ENCODE results near the gene PKM.
A peak's percentile ranks its signal among the peaks of the same experiment; 100 is the strongest.

Gene PKM

DNA sequence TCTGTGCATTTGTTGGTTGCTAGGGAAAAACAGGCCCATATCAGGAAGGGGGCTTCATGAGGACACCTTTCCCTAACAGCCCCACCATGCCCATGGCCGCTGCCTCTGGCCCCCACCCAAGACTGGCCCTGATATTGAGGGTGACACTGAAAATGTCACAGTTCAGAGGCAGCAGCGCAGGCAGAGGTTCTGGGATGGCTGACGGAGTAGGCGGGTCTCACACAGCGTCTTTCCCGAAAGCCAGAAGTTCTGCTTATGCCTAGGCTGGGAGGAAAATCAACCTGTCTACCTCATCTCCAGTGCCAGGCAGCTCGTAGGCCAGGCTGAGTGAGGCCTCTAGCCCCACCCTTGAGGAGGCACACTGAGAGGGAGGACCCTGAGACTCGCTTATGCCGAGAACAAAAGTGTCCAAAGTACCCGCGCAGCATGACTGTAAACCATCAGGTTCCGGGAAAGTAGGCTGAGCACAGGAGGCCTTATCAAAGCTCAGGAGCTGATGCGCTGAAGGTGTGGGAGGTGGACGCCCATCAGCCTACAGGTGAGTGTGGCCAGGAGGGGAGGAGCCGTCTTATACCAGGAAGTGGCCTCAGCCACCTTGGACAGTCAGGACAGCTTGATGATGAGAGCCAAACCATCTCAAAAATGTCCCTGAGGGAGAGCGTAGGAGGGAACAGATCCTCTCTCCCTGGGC lies 60.9 kb downstream of the PKM start:
- Mint-ChIP-seq H3K36me3 (ENCODE audit: low read depth) (no peaks in the 10 kb centered on the region), H3K4me3 (no peak overlapping the region), H3K27me3 (peaks cover 6% of the 10 kb centered on the region), H3K9me3 (no peaks in the 10 kb centered on the region), H3K27ac (no peak overlapping the region), H3K4me1 (peaks cover 1% of the 10 kb centered on the region)
- ATAC-seq (no peak), DNase-seq (no peak)

- Mint-ChIP-seq H3K27me3 (peaks cover 3% of the 10 kb centered on the region), H3K36me3 (ENCODE audit: low read depth) (no peaks in the 10 kb centered on the region), H3K4me3 (no peak overlapping the region), H3K27ac (no peak overlapping the region), H3K9me3 (no peaks in the 10 kb centered on the region), H3K4me1 (peaks cover 1% of the 10 kb centered on the region)
- ATAC-seq (no peak), DNase-seq (no peak)
These were observed 61.6 kb downstream of the PKM start for GRCh38 chr15:72169236-72169920.

GRCh38 chr15:72168808-72169190 lies 62.2 kb downstream of the PKM start:
- DNase-seq (no peak), ATAC-seq (no peak)
- Mint-ChIP-seq H3K9me3 (no peaks in the 10 kb centered on the region), H3K4me3 (no peak overlapping the region), H3K27ac (no peak overlapping the region), H3K4me1 (peaks cover 1% of the 10 kb centered on the region), H3K36me3 (ENCODE audit: low read depth) (no peaks in the 10 kb centered on the region), H3K27me3 (peaks cover under 1% of the 10 kb centered on the region)

GRCh38 chr15:72168131-72168807 lies 62.7 kb downstream of the PKM start:
- H3K4me1 Mint-ChIP-seq: peaks cover 1% of the 10 kb centered on the region
- H3K4me3 Mint-ChIP-seq: no peak overlapping the region
- DNase-seq (no peak), ATAC-seq (peak; percentile 47)
- no peak overlapping the region for H3K27ac Mint-ChIP-seq
- H3K36me3 Mint-ChIP-seq (ENCODE audit: low read depth): no peaks in the 10 kb centered on the region
- no peaks in the 10 kb centered on the region for H3K27me3 Mint-ChIP-seq
- H3K9me3 Mint-ChIP-seq: no peaks in the 10 kb centered on the region

- H3K36me3 Mint-ChIP-seq (ENCODE audit: low read depth): no peaks in the 10 kb centered on the region
- no peak for ATAC-seq
- H3K4me3 Mint-ChIP-seq: no peak overlapping the region
These were observed 63.5 kb downstream of the PKM start for GRCh38 chr15:72167445-72167844.

GRCh38 chr15:72166716-72167417 lies 64.1 kb downstream of the PKM start:
- DNase-seq (no peak), ATAC-seq (no peak)
- no peaks in the 10 kb centered on the region for H3K36me3 Mint-ChIP-seq (ENCODE audit: low read depth)
- H3K4me3 Mint-ChIP-seq: no peak overlapping the region
- H3K27ac Mint-ChIP-seq: no peak overlapping the region
- H3K27me3 Mint-ChIP-seq: no peaks in the 10 kb centered on the region
- no peaks in the 10 kb centered on the region for H3K9me3 Mint-ChIP-seq
- peaks cover 1% of the 10 kb centered on the region for H3K4me1 Mint-ChIP-seq

More at GRCh38 chr15:72167445-72167844, 63.5 kb downstream of the PKM start:
- no peaks in the 10 kb centered on the region for H3K27me3 Mint-ChIP-seq
- no peaks in the 10 kb centered on the region for H3K9me3 Mint-ChIP-seq
- peaks cover 1% of the 10 kb centered on the region for H3K4me1 Mint-ChIP-seq
- H3K27ac Mint-ChIP-seq: no peak overlapping the region
- no peak for DNase-seq

DNA sequence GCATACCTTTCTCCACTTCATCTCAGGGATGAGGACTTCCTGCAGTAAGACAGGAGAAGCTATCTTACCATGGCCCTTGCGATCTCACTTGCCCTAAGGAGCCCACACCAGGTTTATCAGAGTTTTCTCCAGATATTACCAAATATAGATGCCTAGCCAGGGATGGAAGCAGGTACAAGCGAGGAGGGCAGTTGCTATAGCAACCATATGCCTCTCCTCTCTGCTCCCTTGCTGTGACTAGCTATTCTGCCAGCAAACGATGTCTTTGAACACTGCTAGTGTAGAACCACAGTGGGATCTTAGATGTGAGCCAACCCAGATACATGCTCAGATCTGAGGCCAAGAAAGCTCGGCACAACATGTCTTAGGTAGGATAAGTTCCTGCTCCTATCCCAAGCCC lies 67.3 kb downstream of the PKM start:
- DNase-seq: no peak
- H3K36me3 Mint-ChIP-seq (ENCODE audit: low read depth): no peaks in the 10 kb centered on the region
- no peak for ATAC-seq
- no peak overlapping the region for H3K4me3 Mint-ChIP-seq
- H3K27ac Mint-ChIP-seq: no peak overlapping the region
- H3K9me3 Mint-ChIP-seq: no peaks in the 10 kb centered on the region
- H3K4me1 Mint-ChIP-seq: no peaks in the 10 kb centered on the region
- H3K27me3 Mint-ChIP-seq: no peaks in the 10 kb centered on the region

DNA sequence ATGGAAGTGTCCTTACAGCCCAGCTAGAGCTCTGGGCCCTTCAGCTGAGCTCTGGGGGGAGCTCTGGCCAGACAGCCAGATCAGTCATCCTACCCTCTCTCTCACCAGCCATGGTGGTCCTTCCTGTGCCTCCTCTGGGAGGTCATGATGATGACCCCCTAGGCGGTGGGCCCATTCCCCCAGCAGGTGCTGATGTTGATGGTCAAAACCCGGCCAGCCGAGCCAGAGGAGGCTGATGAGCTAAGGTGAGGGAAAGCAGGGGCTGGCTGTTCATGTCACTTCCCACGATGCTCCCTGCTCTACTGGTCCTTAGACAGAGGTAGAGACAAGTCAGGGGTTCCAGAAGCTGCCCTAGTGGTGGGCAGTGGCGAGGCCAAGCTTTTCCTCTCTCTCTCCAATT lies 68.4 kb downstream of the PKM start:
- Mint-ChIP-seq H3K27me3 (no peaks in the 10 kb centered on the region), H3K27ac (no peak overlapping the region), H3K9me3 (no peaks in the 10 kb centered on the region), H3K36me3 (ENCODE audit: low read depth) (no peaks in the 10 kb centered on the region), H3K4me1 (no peaks in the 10 kb centered on the region), H3K4me3 (no peak overlapping the region)
- ATAC-seq (no peak), DNase-seq (no peak)

GRCh38 chr15:72161361-72162132 lies 69.4 kb downstream of the PKM start:
- DNase-seq (no peak), ATAC-seq (no peak)
- Mint-ChIP-seq H3K27me3 (no peaks in the 10 kb centered on the region), H3K27ac (no peak overlapping the region), H3K4me1 (no peaks in the 10 kb centered on the region), H3K36me3 (ENCODE audit: low read depth) (no peaks in the 10 kb centered on the region), H3K9me3 (no peaks in the 10 kb centered on the region), H3K4me3 (no peak overlapping the region)

DNA sequence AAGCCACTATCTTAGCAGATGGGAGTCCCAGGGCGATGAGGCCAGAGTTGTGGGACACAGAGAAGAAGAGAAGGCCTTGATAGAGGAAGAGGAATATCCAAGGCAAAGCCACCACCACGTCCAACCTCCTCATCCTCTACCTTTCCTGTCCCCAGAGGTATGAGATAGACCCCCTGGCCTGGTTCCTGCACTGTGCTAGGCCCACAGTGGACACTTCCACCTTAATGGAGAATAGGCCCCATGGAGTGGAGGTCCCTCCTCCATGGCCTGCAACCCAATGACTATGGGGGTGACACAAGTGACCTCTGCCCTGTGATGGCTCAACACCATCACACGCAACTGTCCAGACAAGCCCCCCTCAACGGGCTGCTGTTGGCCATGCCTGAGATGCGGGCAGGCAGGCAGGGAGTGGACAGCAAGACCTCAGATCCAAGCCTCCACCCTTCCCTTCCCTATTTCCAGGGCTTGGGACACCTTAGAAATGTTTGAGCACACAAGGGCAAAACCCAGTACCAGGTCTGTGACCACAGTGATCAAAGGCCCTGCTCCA lies 70.2 kb downstream of the PKM start:
- Mint-ChIP-seq H3K36me3 (ENCODE audit: low read depth) (no peaks in the 10 kb centered on the region), H3K4me3 (no peak overlapping the region)
- no peak for DNase-seq

GRCh38 chr15:72156928-72157327 lies 74.1 kb downstream of the PKM start:
- no peak overlapping the region for H3K27ac Mint-ChIP-seq
- no peak overlapping the region for H3K4me3 Mint-ChIP-seq
- H3K9me3 Mint-ChIP-seq: no peaks in the 10 kb centered on the region
- ATAC-seq: no peak
- peaks cover 3% of the 10 kb centered on the region for H3K27me3 Mint-ChIP-seq
- no peak for DNase-seq
- peaks cover 2% of the 10 kb centered on the region for H3K4me1 Mint-ChIP-seq
- no peaks in the 10 kb centered on the region for H3K36me3 Mint-ChIP-seq (ENCODE audit: low read depth)

More for the DNA sequence above, 70.2 kb downstream of the PKM start:
- ATAC-seq: no peak
- Mint-ChIP-seq H3K9me3 (no peaks in the 10 kb centered on the region), H3K27me3 (no peaks in the 10 kb centered on the region), H3K27ac (no peak overlapping the region), H3K4me1 (peaks cover under 1% of the 10 kb centered on the region)

- Mint-ChIP-seq H3K27ac (no peak overlapping the region), H3K36me3 (ENCODE audit: low read depth) (no peaks in the 10 kb centered on the region), H3K9me3 (no peaks in the 10 kb centered on the region), H3K4me1 (peaks cover 2% of the 10 kb centered on the region), H3K4me3 (peak overlapping the region; percentile 70), H3K27me3 (peaks cover 3% of the 10 kb centered on the region)
- peak; percentile 85 for DNase-seq
- ATAC-seq: peak; percentile 93
These were observed 75.1 kb downstream of the PKM start for GRCh38 chr15:72155635-72156616.

DNA sequence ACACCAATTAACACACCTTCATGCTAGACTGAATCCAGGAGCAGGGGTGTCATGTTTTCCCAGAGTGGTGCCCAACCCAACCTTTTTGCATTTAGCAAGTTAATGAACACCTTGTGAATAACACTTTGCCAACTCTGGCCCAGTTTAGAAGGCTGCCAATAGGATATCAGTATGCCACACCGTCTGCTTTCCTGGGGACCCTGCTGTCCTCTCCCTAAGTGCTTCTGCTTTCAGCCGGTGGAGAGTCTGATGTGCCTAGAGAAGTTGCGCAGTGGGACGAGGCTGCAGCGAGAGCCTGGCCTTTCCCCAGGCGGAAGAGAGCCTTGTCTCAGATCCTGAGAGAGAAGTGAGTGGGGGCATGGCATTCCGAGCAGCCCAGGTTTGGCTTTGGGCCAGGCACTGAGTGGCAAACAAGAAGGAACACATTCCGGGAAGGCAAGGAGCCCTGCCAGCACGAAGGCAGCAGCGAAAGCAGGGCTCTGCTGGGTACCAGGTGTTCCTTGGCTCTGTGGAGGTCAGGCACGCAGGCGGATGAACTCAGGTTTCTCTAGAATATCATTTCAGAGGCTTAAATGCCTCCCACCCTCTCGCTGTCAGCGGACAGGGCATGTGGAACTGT lies 75.9 kb downstream of the PKM start:
- no peaks in the 10 kb centered on the region for H3K9me3 Mint-ChIP-seq
- DNase-seq (no peak), ATAC-seq (no peak)
- no peaks in the 10 kb centered on the region for H3K36me3 Mint-ChIP-seq (ENCODE audit: low read depth)
- peak overlapping the region; percentile 70 for H3K4me3 Mint-ChIP-seq
- H3K27me3 Mint-ChIP-seq: peaks cover 3% of the 10 kb centered on the region
- peaks cover 2% of the 10 kb centered on the region for H3K4me1 Mint-ChIP-seq
- no peak overlapping the region for H3K27ac Mint-ChIP-seq
